Testis (tissue), 2 donors: ENCODE results near the gene TCN1.

ENCODE experiments used
- CTCF ChIP-seq, 3 experiments: fragments of 450-650 bp in 2 of 3; fragments of 200-600 bp in 1 of 3; sonication (generic) in 1 of 3; IDR thresholded peaks; one replicate each; pipeline ENCODE4 v1.5.1; 2016 to 2019; ENCODE audit warnings: antibody characterized with exemption in 3 of 3, mild to moderate bottlenecking in 2 of 3, moderate library complexity in 1 of 3
- POLR2A ChIP-seq: fragments of 450-650 bp; IDR thresholded peaks from one replicate; pipeline ENCODE4 v1.6.1; 2017; ENCODE audit warnings: antibody characterized with exemption, mild to moderate bottlenecking, moderate library complexity

- TF ChIP-seq CTCF (IDR thresholded peaks at IDR 0.05): no peak
- no peak for TF ChIP-seq POLR2A
These were observed 55.9 kb downstream of the TCN1 start, which contains the start of gene MRPL16 for GRCh38 chr11:59810189-59810910.
